Hematopoietic multipotent progenitor cell treated with erythropoietin and hydrocortisone succinate and interleukin-3 and kit ligand, for 4 days (in vitro differentiated cells): Measurements from ENCODE around the gene ZRANB1.

Experiments used
- DNase-seq: peaks from one replicate; pipeline ENCODE4 v3.0.0-alpha.2; 2015

Gene ZRANB1

GRCh38 chr10:124996127-124996853 is 54.4 kb downstream of the ZRANB1 start:
- no peak for DNase-seq

GRCh38 chr10:124996854-124997215 is 54.9 kb downstream of the ZRANB1 start:
- DNase-seq: no peak

GRCh38 chr10:124997306-124997705 is 55.4 kb downstream of the ZRANB1 start:
- DNase-seq: no peak

GRCh38 chr10:124997771-124998623 is 56.1 kb downstream of the ZRANB1 start:
- no peak for DNase-seq

GRCh38 chr10:124998624-124999291 is 56.8 kb downstream of the ZRANB1 start:
- no peak for DNase-seq

- DNase-seq: no peak
These were observed 57.8 kb downstream of the ZRANB1 start for GRCh38 chr10:124999433-125000365.

- DNase-seq: peak; percentile 34
These were observed 58.7 kb downstream of the ZRANB1 start for GRCh38 chr10:125000366-125001312.

- no peak for DNase-seq
These were observed 59.6 kb downstream of the ZRANB1 start for GRCh38 chr10:125001313-125002046.

GRCh38 chr10:125002047-125002422 is 60.1 kb downstream of the ZRANB1 start:
- DNase-seq: no peak

GRCh38 chr10:125002423-125003145 is 60.7 kb downstream of the ZRANB1 start:
- DNase-seq: no peak

- no peak for DNase-seq
These were observed 61.4 kb downstream of the ZRANB1 start for GRCh38 chr10:125003146-125003900.

GRCh38 chr10:125003901-125004467 is 62.1 kb downstream of the ZRANB1 start:
- no peak for DNase-seq

GRCh38 chr10:125004571-125005311 is 62.8 kb downstream of the ZRANB1 start:
- DNase-seq: no peak

- DNase-seq: no peak
These were observed 63.6 kb downstream of the ZRANB1 start for GRCh38 chr10:125005312-125006187.

- DNase-seq: no peak
These were observed 64.3 kb downstream of the ZRANB1 start for GRCh38 chr10:125006188-125006680.

GRCh38 chr10:125006921-125007426 is 65.1 kb downstream of the ZRANB1 start:
- DNase-seq: no peak

GRCh38 chr10:125007436-125007835 is 65.5 kb downstream of the ZRANB1 start:
- DNase-seq: no peak
